PC-9 (cell line): ENCODE data around the gene KCTD12. TPM values are rescaled to one million over a fixed set of nuclear protein-coding genes. Genes with fewer than 3 reads are reported as not detected.

Source experiments
- BruUV-seq: library from RNA; stranded (reverse); fragments of 400-500 nt; replicated peaks from 2 replicates; lab custom pipeline; 2021; lab: Mats Ljungman, UMichigan
- CTCF ChIA-PET: fragments of 300-600 bp; sonication (Branson Sonifier 250); formaldehyde crosslinking; loops from one replicate; lab custom pipeline; 2022; ENCODE audit warnings: antibody characterized with exemption; lab: Charles Lee
- POLR2A ChIA-PET: fragments of 300-600 bp; sonication (Branson Sonifier 250); formaldehyde crosslinking; loops from one replicate; lab custom pipeline; 2022; ENCODE audit warnings: antibody characterized with exemption; ENCODE audit not compliant: unreplicated experiment; lab: Charles Lee
- DNase-seq, 2 experiments: peaks; one replicate each; pipeline versions ENCODE4 v3.0.0 to v3.0.0-alpha.2; 2015 to 2022; ENCODE audit warnings: mixed read lengths in 1 of 2
- H2AFZ ChIP-seq: fragments of 200-600 bp; sonication (generic); 2 replicates; pipeline ENCODE4 v1.8.1; 2017; ENCODE audit warnings: antibody characterized with exemption
- H3F3A ChIP-seq: fragments of 200-600 bp; sonication (generic); 2 replicates; pipeline ENCODE4 v1.8.1; 2017; ENCODE audit warnings: antibody characterized with exemption, mild to moderate bottlenecking, low read depth; ENCODE audit not compliant: insufficient read depth
- H3K27ac ChIP-seq: fragments of 200-600 bp; sonication (generic); 2 replicates; pipeline ENCODE4 v1.6.1; 2016; ENCODE audit warnings: mixed run types
- H3K27me3 ChIP-seq: fragments of 200-600 bp; sonication (generic); 2 replicates; pipeline ENCODE4 v1.6.1; 2016; ENCODE audit warnings: low read depth, mixed run types; ENCODE audit not compliant: insufficient read depth
- H3K36me3 ChIP-seq: fragments of 200-600 bp; sonication (generic); 2 replicates; pipeline ENCODE4 v1.6.1; 2016; ENCODE audit warnings: low read depth, mixed run types
- H3K4me1 ChIP-seq: fragments of 200-600 bp; sonication (generic); replicated peaks from 2 replicates; pipeline ENCODE4 v1.6.1; 2016; ENCODE audit warnings: mixed run types; ENCODE audit not compliant: insufficient read depth
- H3K4me2 ChIP-seq: fragments of 200-600 bp; sonication (generic); 2 replicates; pipeline ENCODE4 v1.6.1; 2017; ENCODE audit warnings: mixed run types
- H3K4me3 ChIP-seq: fragments of 200-600 bp; sonication (generic); 2 replicates; pipeline ENCODE4 v1.6.1; 2016; ENCODE audit warnings: mixed run types
- H3K79me2 ChIP-seq: fragments of 200-600 bp; sonication (generic); 2 replicates; pipeline ENCODE4 v1.6.1; 2017; ENCODE audit warnings: low read depth, mixed run types
- H3K9me2 ChIP-seq: fragments of 200-600 bp; sonication (generic); 2 replicates; pipeline ENCODE4 v1.8.1; 2017; ENCODE audit warnings: mild to moderate bottlenecking; ENCODE audit not compliant: insufficient read depth
- H3K9me3 ChIP-seq: fragments of 200-600 bp; sonication (generic); 2 replicates; pipeline ENCODE4 v1.8.1; 2016; ENCODE audit warnings: low read depth; ENCODE audit not compliant: insufficient read depth
- H4K20me1 ChIP-seq: fragments of 200-600 bp; sonication (generic); 2 replicates; pipeline ENCODE4 v1.8.1; 2017; ENCODE audit not compliant: insufficient read depth
- EZH2 ChIP-seq: fragments of 200-600 bp; sonication (generic); IDR thresholded peaks from 2 replicates; pipeline ENCODE4 v1.8.0; 2017; ENCODE audit warnings: antibody characterized with exemption, low read depth
- intact Hi-C: fragments of 100-400 bp; cut with micrococcal nuclease; formaldehyde crosslinking; loops from one replicate; pipeline ENCODE4 v1.10.0; 2022; ENCODE audit not compliant: unreplicated experiment
- total RNA-seq: library from RNA; stranded (reverse); gene quantifications from 2 replicates; pipeline ENCODE4 v1.2.3, GENCODE V29; 2021
- TF ChIP-seq, protein P1 (sequence below): fragments of 200-600 bp; sonication (generic); conservative IDR thresholded peaks from 2 replicates; pipeline ENCODE4 v1.6.1; 2017; ENCODE audit warnings: mixed run types, antibody characterized with exemption, mild to moderate bottlenecking, moderate library complexity

Gene KCTD12
- total RNA-seq, 1 experiment from 2014 or later, result 0.15 TPM

DNA sequence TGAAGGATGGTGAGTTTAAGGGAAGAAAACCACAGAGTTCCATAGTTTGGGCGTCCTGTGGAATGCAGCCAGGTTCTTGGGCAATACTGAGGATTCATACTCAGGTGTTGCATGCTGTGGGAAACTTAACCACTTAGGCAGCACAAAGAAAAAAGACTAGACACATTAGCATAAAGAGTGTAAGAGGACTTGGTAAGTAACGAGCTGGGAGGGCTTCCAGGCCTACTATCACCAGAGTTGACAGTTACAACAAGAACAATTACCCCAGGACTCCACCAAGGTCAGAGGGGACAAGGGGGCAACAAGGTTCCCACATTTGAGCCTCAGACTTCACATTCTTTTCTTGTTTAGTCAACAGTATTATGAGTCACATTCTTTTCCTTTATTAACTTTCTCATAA lies 33.2 kb downstream of the KCTD12 start:
- Histone ChIP-seq H3K27ac (peak overlapping the region; percentile 44; the same call in 1 of the 2 replicates), H3F3A (0 out of 2 replicates have a peak, but pooled peaks cover 6% of the 10 kb centered on the region), H3K4me1 (peaks cover 27% of the 10 kb centered on the region; the same call in 1 of the 2 replicates), H2AFZ (no peak overlapping the region), H4K20me1 (no peaks in the 10 kb centered on the region), H3K79me2 (no peaks in the 10 kb centered on the region), H3K9me3 (no peaks in the 10 kb centered on the region), H3K9me2 (no peaks in the 10 kb centered on the region), H3K27me3 (no peaks in the 10 kb centered on the region), H3K4me2 (no peak overlapping the region), H3K4me3 (no peak overlapping the region), H3K36me3 (no peaks in the 10 kb centered on the region)
- peak in 1 of 2 experiments; percentile 10 for DNase-seq
- TF ChIP-seq, protein P1, sequence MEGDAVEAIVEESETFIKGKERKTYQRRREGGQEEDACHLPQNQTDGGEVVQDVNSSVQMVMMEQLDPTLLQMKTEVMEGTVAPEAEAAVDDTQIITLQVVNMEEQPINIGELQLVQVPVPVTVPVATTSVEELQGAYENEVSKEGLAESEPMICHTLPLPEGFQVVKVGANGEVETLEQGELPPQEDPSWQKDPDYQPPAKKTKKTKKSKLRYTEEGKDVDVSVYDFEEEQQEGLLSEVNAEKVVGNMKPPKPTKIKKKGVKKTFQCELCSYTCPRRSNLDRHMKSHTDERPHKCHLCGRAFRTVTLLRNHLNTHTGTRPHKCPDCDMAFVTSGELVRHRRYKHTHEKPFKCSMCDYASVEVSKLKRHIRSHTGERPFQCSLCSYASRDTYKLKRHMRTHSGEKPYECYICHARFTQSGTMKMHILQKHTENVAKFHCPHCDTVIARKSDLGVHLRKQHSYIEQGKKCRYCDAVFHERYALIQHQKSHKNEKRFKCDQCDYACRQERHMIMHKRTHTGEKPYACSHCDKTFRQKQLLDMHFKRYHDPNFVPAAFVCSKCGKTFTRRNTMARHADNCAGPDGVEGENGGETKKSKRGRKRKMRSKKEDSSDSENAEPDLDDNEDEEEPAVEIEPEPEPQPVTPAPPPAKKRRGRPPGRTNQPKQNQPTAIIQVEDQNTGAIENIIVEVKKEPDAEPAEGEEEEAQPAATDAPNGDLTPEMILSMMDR, result no peak
- no peak for TF ChIP-seq EZH2
- ChIA-PET CTCF (no interaction called here), POLR2A (no interaction called here)
- intact Hi-C loops, result no loop called here
- BruUV-seq, result no TSS peak

DNA sequence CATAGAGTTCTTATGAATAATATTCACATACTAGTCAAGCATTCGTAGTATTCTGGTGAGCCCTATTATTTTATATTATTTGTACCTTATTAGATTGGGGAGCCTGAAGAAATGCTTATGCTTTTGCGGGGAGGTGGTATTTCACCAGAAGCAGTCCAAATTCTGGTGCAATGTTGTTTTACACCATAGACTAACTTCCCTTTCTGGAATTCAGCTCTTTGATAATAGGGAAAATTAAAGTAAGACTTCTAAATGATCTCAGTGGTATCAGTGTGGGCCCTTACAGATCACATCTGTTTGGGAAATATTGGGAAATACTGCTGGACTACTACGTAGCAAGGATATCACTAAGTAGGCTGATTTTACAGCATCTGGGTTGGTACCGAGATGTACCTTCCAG lies 34.2 kb downstream of the KCTD12 start:
- CTCF ChIA-PET, result no interaction called here

GRCh38 chr13:76849493-76849892 lies 36.7 kb downstream of the KCTD12 start:
- H3K4me1 ChIP-seq, result peaks cover 20% of the 10 kb centered on the region; the same call in 1 of the 2 replicates
- H4K20me1 ChIP-seq, result no peaks in the 10 kb centered on the region
- no TSS peak for BruUV-seq
- ChIA-PET POLR2A (no interaction called here), CTCF (no interaction called here)
- no peak overlapping the region for H3K27ac ChIP-seq
- no peaks in the 10 kb centered on the region for H3K79me2 ChIP-seq
- no peak for DNase-seq
- H3F3A ChIP-seq, result no peaks in the 10 kb centered on the region
- H3K4me2 ChIP-seq, result no peak overlapping the region
- H3K27me3 ChIP-seq, result no peaks in the 10 kb centered on the region
- TF ChIP-seq, protein P1, result no peak
- TF ChIP-seq EZH2, result no peak
- intact Hi-C loops, result no loop called here
- H3K9me3 ChIP-seq, result no peaks in the 10 kb centered on the region
- no peak overlapping the region for H2AFZ ChIP-seq
- no peak overlapping the region for H3K4me3 ChIP-seq
- no peaks in the 10 kb centered on the region for H3K9me2 ChIP-seq
- H3K36me3 ChIP-seq, result no peaks in the 10 kb centered on the region

More for the DNA sequence above, 34.2 kb downstream of the KCTD12 start:
- Histone ChIP-seq H3K9me3 (no peaks in the 10 kb centered on the region), H3K4me2 (no peak overlapping the region), H3K4me1 (peaks cover 27% of the 10 kb centered on the region; the same call in 1 of the 2 replicates), H3K36me3 (no peaks in the 10 kb centered on the region), H2AFZ (no peak overlapping the region), H3F3A (0 out of 2 replicates have a peak, but pooled peaks cover 6% of the 10 kb centered on the region), H3K79me2 (no peaks in the 10 kb centered on the region), H3K4me3 (no peak overlapping the region), H3K9me2 (no peaks in the 10 kb centered on the region), H3K27ac (no peak overlapping the region), H3K27me3 (no peaks in the 10 kb centered on the region), H4K20me1 (no peaks in the 10 kb centered on the region)
- BruUV-seq, result no TSS peak
- no peak for TF ChIP-seq EZH2
- DNase-seq, result no peak
- intact Hi-C loops, result no loop called here
- POLR2A ChIA-PET, result no interaction called here

DNA sequence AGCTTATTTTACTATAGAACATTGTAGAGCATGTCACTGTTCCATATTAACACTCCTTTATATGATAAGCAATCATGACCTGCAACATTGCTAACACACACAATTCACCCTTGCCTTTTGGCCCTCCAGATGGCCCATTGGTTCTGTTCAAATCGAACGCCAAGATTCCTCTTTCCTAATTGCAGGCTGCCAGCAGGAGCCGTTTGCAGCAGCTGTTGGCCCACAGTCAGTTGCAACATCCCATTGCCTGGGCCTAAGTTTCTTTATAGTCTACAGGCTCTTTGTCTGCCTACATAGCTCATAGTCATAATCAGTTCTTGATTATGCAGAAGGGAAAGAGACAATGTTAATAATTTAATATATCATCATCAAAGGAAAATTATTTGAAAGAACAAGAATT lies 37.6 kb downstream of the KCTD12 start:
- ChIA-PET POLR2A (no interaction called here), CTCF (no interaction called here)
- intact Hi-C loops, result no loop called here
- H3K79me2 ChIP-seq, result no peaks in the 10 kb centered on the region
- H3K36me3 ChIP-seq, result no peaks in the 10 kb centered on the region
- no TSS peak for BruUV-seq
- TF ChIP-seq, protein P1, result no peak
- no peak for TF ChIP-seq EZH2
- no peaks in the 10 kb centered on the region for H4K20me1 ChIP-seq
- DNase-seq, result no peak
- no peaks in the 10 kb centered on the region for H3K9me3 ChIP-seq
- H3K9me2 ChIP-seq, result no peaks in the 10 kb centered on the region
- H2AFZ ChIP-seq, result no peak overlapping the region
- H3K27ac ChIP-seq, result no peak overlapping the region
- no peak overlapping the region for H3K4me2 ChIP-seq
- no peaks in the 10 kb centered on the region for H3K27me3 ChIP-seq
- peaks cover 15% of the 10 kb centered on the region; the same call in 1 of the 2 replicates for H3K4me1 ChIP-seq
- no peaks in the 10 kb centered on the region for H3F3A ChIP-seq
- H3K4me3 ChIP-seq, result no peak overlapping the region
